ENCODE data around the gene FHIP1B. TPM values are rescaled to one million over a fixed set of nuclear protein-coding genes. Genes with fewer than 3 reads are reported as not detected.

The FHIP1B gene
- total and polyA plus RNA-seq, 8 donors = 17.0 to 324 (median 35.7) TPM

DNA sequence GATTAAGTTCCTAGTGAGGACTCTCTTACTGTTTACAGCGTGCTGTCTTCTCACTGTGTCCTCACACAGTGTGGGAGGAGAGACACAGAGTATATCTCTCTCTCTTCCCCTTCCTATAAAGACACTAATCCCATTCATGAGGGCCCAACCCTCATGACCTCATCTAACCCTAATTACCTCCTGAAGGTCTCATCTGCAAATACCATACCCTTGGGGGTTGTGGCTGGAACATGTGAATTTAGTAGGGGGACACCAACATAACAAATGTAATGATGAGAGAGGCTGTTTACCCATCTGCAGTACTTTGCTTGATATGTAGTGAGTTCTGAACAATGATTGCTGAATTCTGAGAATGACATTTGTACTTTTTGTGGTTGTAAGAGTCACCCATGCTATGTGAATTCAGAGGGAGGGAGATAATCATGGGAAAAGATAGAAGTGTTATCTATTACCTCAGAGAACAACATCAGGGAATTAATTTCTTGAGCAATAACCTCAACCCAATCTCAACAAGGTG is 40.3 kb downstream of the FHIP1B start:
- Histone ChIP-seq H3K27me3 (no peaks in the 10 kb centered on the region), H3K27ac (no peak overlapping the region), H3K4me1 (no peaks in the 10 kb centered on the region), H3K4me3 (no peak overlapping the region), H3K36me3 (no peaks in the 10 kb centered on the region), H3K9me3 (no peaks in the 10 kb centered on the region)
- TF ChIP-seq EP300 (IDR thresholded peaks at IDR 0.05) (no peak), POLR2A (IDR thresholded peaks at IDR 0.05) (no peak), POLR2AphosphoS5 (IDR thresholded peaks at IDR 0.05) (no peak)
- TF ChIP-seq, protein P1, sequence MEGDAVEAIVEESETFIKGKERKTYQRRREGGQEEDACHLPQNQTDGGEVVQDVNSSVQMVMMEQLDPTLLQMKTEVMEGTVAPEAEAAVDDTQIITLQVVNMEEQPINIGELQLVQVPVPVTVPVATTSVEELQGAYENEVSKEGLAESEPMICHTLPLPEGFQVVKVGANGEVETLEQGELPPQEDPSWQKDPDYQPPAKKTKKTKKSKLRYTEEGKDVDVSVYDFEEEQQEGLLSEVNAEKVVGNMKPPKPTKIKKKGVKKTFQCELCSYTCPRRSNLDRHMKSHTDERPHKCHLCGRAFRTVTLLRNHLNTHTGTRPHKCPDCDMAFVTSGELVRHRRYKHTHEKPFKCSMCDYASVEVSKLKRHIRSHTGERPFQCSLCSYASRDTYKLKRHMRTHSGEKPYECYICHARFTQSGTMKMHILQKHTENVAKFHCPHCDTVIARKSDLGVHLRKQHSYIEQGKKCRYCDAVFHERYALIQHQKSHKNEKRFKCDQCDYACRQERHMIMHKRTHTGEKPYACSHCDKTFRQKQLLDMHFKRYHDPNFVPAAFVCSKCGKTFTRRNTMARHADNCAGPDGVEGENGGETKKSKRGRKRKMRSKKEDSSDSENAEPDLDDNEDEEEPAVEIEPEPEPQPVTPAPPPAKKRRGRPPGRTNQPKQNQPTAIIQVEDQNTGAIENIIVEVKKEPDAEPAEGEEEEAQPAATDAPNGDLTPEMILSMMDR (IDR thresholded peaks at IDR 0.05) = no peak
- intact Hi-C loops (cut with DNase I; ENCODE audit: low total_unique reads) = no loop called here
- DNase-seq = no peak
- 71 to 91% (median 87%) methylated on average over 1 of the region's 1 CpG for WGBS, 5 donors

DNA sequence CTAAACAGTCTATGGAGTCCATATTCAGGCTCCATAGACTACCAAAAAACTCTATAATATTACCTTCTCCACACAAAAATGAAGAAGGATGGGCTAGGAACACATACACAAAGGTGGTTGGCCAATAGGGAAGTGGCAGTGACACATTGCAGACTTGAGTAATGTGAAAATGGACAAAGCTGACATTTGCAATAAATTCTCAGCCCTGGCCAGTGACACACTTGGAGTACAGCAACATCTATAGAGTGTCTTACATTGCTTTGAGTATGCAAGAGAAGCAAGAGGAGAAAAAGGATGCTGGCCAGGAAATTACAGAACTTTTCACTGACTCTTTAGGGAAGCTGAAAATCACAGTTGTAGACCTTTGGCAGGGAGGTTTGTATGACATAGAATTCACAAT is 42.7 kb downstream of the FHIP1B start:
- no peaks in the 10 kb centered on the region for H3K4me1 ChIP-seq
- no peaks in the 10 kb centered on the region for H3K9me3 ChIP-seq
- no peaks in the 10 kb centered on the region for H3K36me3 ChIP-seq
- intact Hi-C loops (cut with DNase I; ENCODE audit: low total_unique reads) = no loop called here
- no peaks in the 10 kb centered on the region for H3K27me3 ChIP-seq
- no peak overlapping the region for H3K27ac ChIP-seq
- TF ChIP-seq POLR2AphosphoS5 (IDR thresholded peaks at IDR 0.05) (no peak), POLR2A (IDR thresholded peaks at IDR 0.05) (no peak)
- TF ChIP-seq, protein P1 (IDR thresholded peaks at IDR 0.05) = no peak
- H3K4me3 ChIP-seq = no peak overlapping the region
- no peak for DNase-seq

DNA sequence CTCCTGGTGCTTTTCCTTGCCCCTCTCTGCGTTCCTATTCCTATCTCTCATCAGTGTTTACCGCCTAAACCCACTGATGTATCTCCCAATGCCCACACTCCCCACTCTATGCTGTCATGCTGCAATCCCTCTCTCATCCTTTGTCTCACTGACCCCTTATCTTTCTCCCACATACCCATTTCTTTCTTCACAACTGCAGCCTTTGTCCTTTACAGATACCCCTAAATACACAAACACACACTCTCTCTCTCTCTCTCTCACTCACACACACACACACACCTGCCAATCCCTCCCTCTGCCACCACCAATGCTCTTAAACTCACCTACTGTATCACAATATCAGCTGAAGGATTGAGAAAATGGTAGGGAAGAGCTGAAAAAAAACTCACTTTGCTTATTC is 59.0 kb downstream of the FHIP1B start:
- H3K9me3 ChIP-seq = no peaks in the 10 kb centered on the region
- no peaks in the 10 kb centered on the region for H3K4me1 ChIP-seq
- TF ChIP-seq EP300 (IDR thresholded peaks at IDR 0.05) (no peak), POLR2AphosphoS5 (IDR thresholded peaks at IDR 0.05) (no peak), POLR2A (IDR thresholded peaks at IDR 0.05) (no peak)
- TF ChIP-seq, protein P1 (IDR thresholded peaks at IDR 0.05) = no peak
- DNase-seq = no peak
- H3K4me3 ChIP-seq = no peak overlapping the region
- no peaks in the 10 kb centered on the region for H3K27me3 ChIP-seq
- intact Hi-C loops (cut with DNase I; ENCODE audit: low total_unique reads) = no loop called here
- no peak overlapping the region for H3K27ac ChIP-seq
- no peaks in the 10 kb centered on the region for H3K36me3 ChIP-seq
- whole genome bisulfite sequencing, 5 donors = 21 to 46% (median 41%) methylated on average over 2 of the region's 2 CpGs

DNA sequence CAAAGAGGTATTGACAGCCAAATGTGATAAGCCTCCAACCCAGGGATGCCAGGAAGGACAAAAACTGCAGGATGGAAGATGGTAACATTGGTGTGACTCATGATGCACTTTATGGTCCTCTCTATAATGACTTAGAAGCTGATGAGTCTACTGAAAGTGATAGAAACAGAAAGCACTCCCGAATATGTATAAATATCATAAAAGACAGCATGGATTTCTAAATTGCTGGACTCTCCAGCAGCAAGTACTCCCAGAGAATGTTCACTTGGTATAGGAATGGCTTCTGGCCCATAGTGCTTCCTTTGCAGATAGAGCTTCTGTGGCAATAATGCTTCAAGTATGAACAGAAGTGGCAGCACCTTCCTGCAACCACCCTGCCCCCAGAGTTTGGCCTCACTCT is 64.2 kb downstream of the FHIP1B start, which contains the start of gene OR52B2:
Gene OR52B2 (minus strand): TSS at position 101 of the 400 bp plus-strand sequence. CDS start 0 bp downstream, at position 101.
- no peak within 1 kb of the TSS for H3K4me3 ChIP-seq
- 62 to 94% (median 84%) methylated on average over 1 of the region's 1 CpG for WGBS, 5 donors
- H3K27ac ChIP-seq = no peak within 1 kb of the TSS
- no peaks in the 10 kb centered on the region for H3K4me1 ChIP-seq
- H3K27me3 ChIP-seq = no peaks in the 10 kb centered on the region
- intact Hi-C loops (cut with DNase I; ENCODE audit: low total_unique reads) = no loop called here
- no peaks in the 10 kb centered on the region for H3K36me3 ChIP-seq
- H3K9me3 ChIP-seq = peaks cover 0 to 4% (median 0%) of the 10 kb centered on the region in 4 donors
- no peak for DNase-seq
- TF ChIP-seq EP300 (IDR thresholded peaks at IDR 0.05) (no peak), POLR2A (IDR thresholded peaks at IDR 0.05) (no peak), POLR2AphosphoS5 (IDR thresholded peaks at IDR 0.05) (no peak)
- TF ChIP-seq, protein P1 (IDR thresholded peaks at IDR 0.05) = no peak

Other genes with a start within 250 kb of the FHIP1B start
- gene OR52L1, start 247.7 kb downstream of the FHIP1B start, total RNA-seq = not detected
- gene OR52L1, start 247.7 kb downstream of the FHIP1B start, polyA plus RNA-seq = not detected
- gene OR56A4, start 227.7 kb downstream of the FHIP1B start, total RNA-seq = not detected
- not detected for gene OR56A4, start 227.7 kb downstream of the FHIP1B start, polyA plus RNA-seq
- under 1 TPM in 1 of 5 donors, not detected in 4; 0.18 TPM for gene OR56A1, start 203.9 kb downstream of the FHIP1B start, total RNA-seq
- not detected for gene OR56A1, start 203.9 kb downstream of the FHIP1B start, polyA plus RNA-seq
- gene OR56B4, start 127.0 kb downstream of the FHIP1B start, total RNA-seq = not detected
- gene OR56B4, start 127.0 kb downstream of the FHIP1B start, polyA plus RNA-seq = under 1 TPM in 1 of 3 donors, not detected in 2; 0.61 TPM
- not detected for gene OR52B2, start 64.3 kb downstream of the FHIP1B start, total RNA-seq
- gene OR52B2, start 64.3 kb downstream of the FHIP1B start, polyA plus RNA-seq = not detected
- not detected for gene OR52W1, start 35.4 kb downstream of the FHIP1B start, total RNA-seq
- not detected for gene OR52W1, start 35.4 kb downstream of the FHIP1B start, polyA plus RNA-seq
- not detected for gene C11orf42, start 29.1 kb downstream of the FHIP1B start, total RNA-seq
- gene C11orf42, start 29.1 kb downstream of the FHIP1B start, polyA plus RNA-seq = not detected
- gene CNGA4, start 4.5 kb upstream of the FHIP1B start, total RNA-seq = not detected
- under 1 TPM in 1 of 3 donors, not detected in 2; 0.08 TPM for gene CNGA4, start 4.5 kb upstream of the FHIP1B start, polyA plus RNA-seq
- 10 to 100 TPM in 4 of 5 donors, not detected in 1; 17.5 to 47.8 (median 30.2) TPM for gene CCKBR, start 25.2 kb upstream of the FHIP1B start, total RNA-seq
- 10 to 100 TPM in 1 of 3 donors, 1 to 10 TPM in 2; 6.5 to 11.5 (median 7.5) TPM for gene CCKBR, start 25.2 kb upstream of the FHIP1B start, polyA plus RNA-seq
- gene CAVIN3, start 85.9 kb upstream of the FHIP1B start, total RNA-seq = 100 to 1,000 TPM in 1 of 5 donors, 10 to 100 TPM in 4; 12.8 to 166 (median 22.9) TPM
- 100 to 1,000 TPM in 1 of 3 donors, 10 to 100 TPM in 2; 51.1 to 119 (median 68.4) TPM for gene CAVIN3, start 85.9 kb upstream of the FHIP1B start, polyA plus RNA-seq
- 10 to 100 TPM in 3 of 5 donors, 1 to 10 TPM in 2; 7.6 to 66.9 (median 31.4) TPM for gene SMPD1, start 155.8 kb upstream of the FHIP1B start, total RNA-seq
- gene SMPD1, start 155.8 kb upstream of the FHIP1B start, polyA plus RNA-seq = 10 to 100 TPM; 16.0 to 20.2 (median 16.9) TPM
- 10 to 100 TPM; 19.4 to 60.1 (median 26.6) TPM for gene APBB1, start 184.5 kb upstream of the FHIP1B start, total RNA-seq
- 10 to 100 TPM; 18.8 to 22.8 (median 19.5) TPM for gene APBB1, start 184.5 kb upstream of the FHIP1B start, polyA plus RNA-seq
- 10 to 100 TPM in 1 of 5 donors, not detected in 4; 27.2 TPM for gene HPX, start 206.4 kb upstream of the FHIP1B start, total RNA-seq
- gene HPX, start 206.4 kb upstream of the FHIP1B start, polyA plus RNA-seq = 1 to 10 TPM in 2 of 3 donors, under 1 TPM in 1; 0.31 to 2.0 (median 1.5) TPM
- 100 to 1,000 TPM in 1 of 5 donors, 10 to 100 TPM in 4; 10.9 to 474 (median 34.2) TPM for gene TRIM3, start 239.3 kb upstream of the FHIP1B start, total RNA-seq
- 10 to 100 TPM; 12.8 to 50.1 (median 16.7) TPM for gene TRIM3, start 239.3 kb upstream of the FHIP1B start, polyA plus RNA-seq
- gene ARFIP2, start 246.7 kb upstream of the FHIP1B start, total RNA-seq = 10 to 100 TPM; 44.0 to 91.1 (median 76.4) TPM
- 10 to 100 TPM; 44.8 to 69.7 (median 52.0) TPM for gene ARFIP2, start 246.7 kb upstream of the FHIP1B start, polyA plus RNA-seq
- gene TIMM10B, start 246.9 kb upstream of the FHIP1B start, total RNA-seq = 100 to 1,000 TPM in 1 of 5 donors, 10 to 100 TPM in 3, 1 to 10 TPM in 1; 9.3 to 103 (median 25.9) TPM
- 10 to 100 TPM; 14.9 to 25.8 (median 25.3) TPM for gene TIMM10B, start 246.9 kb upstream of the FHIP1B start, polyA plus RNA-seq